Iris pigment epithelial cell (primary cell): ENCODE data around the gene EID2B.

Experiments
- DNase-seq: peaks from one replicate; pipeline ENCODE4 v3.0.0-alpha.2; 2011; ENCODE audit warnings: low read depth

Gene EID2B

GRCh38 chr19:39532233-39533002 is at the start of gene EID2B:
Gene EID2B (minus strand): TSS chr19:39532852. CDS start chr19:39532802, 50 bp downstream.
- peak; percentile 91 for DNase-seq

GRCh38 chr19:39582442-39582841 is 49.8 kb upstream of the EID2B start:
- DNase-seq: no peak

- peak; percentile 20 for DNase-seq
These were observed 36.0 kb upstream of the EID2B start for GRCh38 chr19:39568604-39569003.

- DNase-seq: no peak
These were observed 33.4 kb upstream of the EID2B start for GRCh38 chr19:39566064-39566463.

GRCh38 chr19:39563408-39563807 is 30.8 kb upstream of the EID2B start:
- DNase-seq: peak; percentile 50

- no peak for DNase-seq
These were observed 26.0 kb upstream of the EID2B start for GRCh38 chr19:39558624-39559117.

GRCh38 chr19:39557811-39558623 is 25.4 kb upstream of the EID2B start:
- peak; percentile 66 for DNase-seq

GRCh38 chr19:39555883-39556282 is 23.2 kb upstream of the EID2B start:
- no peak for DNase-seq

- no peak for DNase-seq
These were observed 22.2 kb upstream of the EID2B start for GRCh38 chr19:39554701-39555311.

GRCh38 chr19:39553082-39553652 is 20.5 kb upstream of the EID2B start:
- DNase-seq: no peak

GRCh38 chr19:39550197-39550596 is 17.5 kb upstream of the EID2B start:
- DNase-seq: no peak

- DNase-seq: no peak
These were observed 13.9 kb upstream of the EID2B start for GRCh38 chr19:39546599-39546998.

GRCh38 chr19:39544911-39545310 is 12.3 kb upstream of the EID2B start:
- no peak for DNase-seq

- DNase-seq: peak; percentile 52
These were observed 11.7 kb upstream of the EID2B start for GRCh38 chr19:39544226-39544903.

GRCh38 chr19:39543477-39543857 is 10.8 kb upstream of the EID2B start:
- DNase-seq: no peak

GRCh38 chr19:39542206-39542605 is 9.6 kb upstream of the EID2B start:
- DNase-seq: no peak

- DNase-seq: no peak
These were observed 7.7 kb upstream of the EID2B start for GRCh38 chr19:39540333-39540673.

GRCh38 chr19:39539518-39540332 is 7.1 kb upstream of the EID2B start, which contains the start of gene EID2:
Gene EID2 (minus strand): TSS chr19:39540161. CDS start chr19:39540079, 82 bp downstream.
- peak; percentile 92 for DNase-seq

- peak; percentile 62 for DNase-seq
These were observed 6.5 kb upstream of the EID2B start for GRCh38 chr19:39539165-39539517.

GRCh38 chr19:39533791-39534190 is 1.1 kb upstream of the EID2B start:
- no peak for DNase-seq

GRCh38 chr19:39533003-39533512 is 406 bp upstream of the EID2B start:
- DNase-seq: no peak
